Endometrial microvascular endothelial cells (primary cell): ENCODE data around the gene KAT14. TPM values are rescaled to one million over a fixed set of nuclear protein-coding genes. Genes with fewer than 3 reads are reported as not detected.
"Not testable (repeated sequence)": the region's sequence is repeated elsewhere in the genome, so short reads cannot be mapped to it uniquely, and the experiment has no call there.

Experiments used
- in situ Hi-C: cut with HindIII; loops from 2 replicates; pipeline ENCODE4 v1.10.0; 2017; ENCODE audit warnings: low sequenced_read_pairs, low pct_unique_long_range_greater_than_20kb; ENCODE audit errors: inconsistent ontology term
- total RNA-seq: library from RNA; depleted of rRNA; stranded (reverse); fragments of >200 nt; gene quantifications from one replicate; pipeline ENCODE4 v1.2.3, GENCODE V29; 2015; ENCODE audit errors: inconsistent ontology term

The KAT14 gene
- total RNA-seq = 9.8 TPM

GRCh38 chr20:18137412-18138265 lies at the start of gene KAT14, which contains the start of gene PET117:
TSS of gene KAT14 (plus strand) at chr20:18137863. CDS start at chr20:18142661, 4,798 bp downstream.
TSS of gene PET117 (plus strand) at chr20:18137863. CDS start at chr20:18137956, 93 bp downstream.
- in situ Hi-C loops = no loop called here

GRCh38 chr20:18088298-18088697 lies 49.4 kb upstream of the KAT14 start:
- in situ Hi-C loops = not testable (repeated sequence)

- in situ Hi-C loops = not testable (repeated sequence)
Measured at GRCh38 chr20:18088841-18089240, 48.8 kb upstream of the KAT14 start.

DNA sequence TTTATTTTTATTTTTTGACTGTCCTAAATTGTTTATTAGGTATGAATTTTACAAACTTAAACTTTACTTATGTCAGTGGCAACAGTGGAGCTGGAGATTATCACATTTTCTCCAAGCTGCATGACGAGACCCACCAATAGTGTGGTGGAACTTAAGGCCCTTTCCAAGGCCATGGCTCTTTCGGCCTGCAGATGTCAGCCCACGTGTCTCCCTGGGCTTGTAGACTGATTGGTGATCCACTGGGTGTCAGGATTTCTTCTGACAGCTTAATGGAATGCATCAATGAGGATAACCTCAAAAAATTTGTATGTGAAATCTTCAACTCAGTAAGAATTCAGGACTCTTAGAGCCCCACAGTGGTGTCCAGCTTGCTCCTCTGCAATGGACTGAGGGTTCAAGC lies 47.6 kb upstream of the KAT14 start:
- in situ Hi-C loops = no loop called here

DNA sequence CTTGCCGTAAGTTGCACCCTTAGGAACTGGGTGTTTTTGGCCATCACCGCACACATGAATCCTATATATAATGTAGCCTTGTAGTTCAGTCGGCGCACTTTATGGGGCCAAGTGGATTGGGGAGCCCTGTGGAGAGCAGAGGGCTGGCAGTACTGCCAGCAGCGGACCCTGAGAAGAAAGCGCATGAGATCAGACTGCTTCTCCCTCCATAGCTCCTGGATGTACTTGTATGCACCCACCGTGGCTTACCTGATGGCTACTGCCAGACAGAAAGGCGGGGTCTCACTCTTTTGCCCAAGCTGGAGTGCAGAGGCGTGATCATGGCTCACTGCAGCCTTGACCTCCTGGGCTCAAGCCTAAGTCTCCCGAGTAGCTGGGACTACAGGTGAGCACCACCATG lies 47.2 kb upstream of the KAT14 start:
- in situ Hi-C loops = no loop called here

- in situ Hi-C loops = no loop called here
Measured at GRCh38 chr20:18091623-18092022, 46.0 kb upstream of the KAT14 start.

- in situ Hi-C loops = no loop called here
Measured at GRCh38 chr20:18092890-18093289, 44.8 kb upstream of the KAT14 start.

GRCh38 chr20:18093388-18093787 lies 44.3 kb upstream of the KAT14 start:
- in situ Hi-C loops = no loop called here

GRCh38 chr20:18094191-18094590 lies 43.5 kb upstream of the KAT14 start:
- in situ Hi-C loops = no loop called here

GRCh38 chr20:18100569-18100968 lies 37.1 kb upstream of the KAT14 start:
- in situ Hi-C loops = not testable (repeated sequence)

DNA sequence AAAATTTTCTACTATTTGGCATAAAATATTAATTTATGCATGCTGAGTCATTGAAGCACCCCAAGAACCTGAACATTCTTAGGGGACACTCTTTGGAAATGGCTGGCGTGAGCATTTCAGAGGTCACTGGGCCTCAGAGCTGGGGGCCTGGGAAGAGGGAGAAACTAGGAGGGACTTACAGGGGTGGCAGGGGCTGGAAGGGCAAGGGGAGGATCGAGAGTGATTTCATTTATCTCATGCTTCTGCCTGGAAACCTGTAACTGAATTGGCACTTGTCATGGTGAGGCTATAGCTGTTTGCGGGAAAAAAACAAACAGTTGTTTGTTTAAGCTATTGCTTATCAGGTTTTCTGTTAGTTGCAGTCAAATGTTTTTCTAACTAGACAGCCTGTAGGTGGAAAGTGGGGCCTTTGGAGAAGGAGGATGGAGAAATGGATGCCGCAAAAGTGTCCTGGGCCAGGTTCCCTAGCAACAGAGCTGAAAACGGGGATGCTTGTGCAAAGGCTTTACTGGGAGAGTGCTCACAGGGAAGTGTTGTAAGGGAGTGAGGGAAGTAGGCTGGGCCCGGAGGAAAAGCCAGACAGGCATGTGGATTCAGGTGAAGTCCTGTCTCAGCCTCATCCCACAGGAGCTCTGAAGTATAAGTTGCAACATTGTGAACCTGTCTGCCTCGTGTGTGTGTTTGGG lies 36.4 kb upstream of the KAT14 start:
- in situ Hi-C loops = no loop called here

GRCh38 chr20:18103497-18103896 lies 34.2 kb upstream of the KAT14 start:
- in situ Hi-C loops = no loop called here

- in situ Hi-C loops = no loop called here
Measured at GRCh38 chr20:18108326-18108725, 29.3 kb upstream of the KAT14 start.

DNA sequence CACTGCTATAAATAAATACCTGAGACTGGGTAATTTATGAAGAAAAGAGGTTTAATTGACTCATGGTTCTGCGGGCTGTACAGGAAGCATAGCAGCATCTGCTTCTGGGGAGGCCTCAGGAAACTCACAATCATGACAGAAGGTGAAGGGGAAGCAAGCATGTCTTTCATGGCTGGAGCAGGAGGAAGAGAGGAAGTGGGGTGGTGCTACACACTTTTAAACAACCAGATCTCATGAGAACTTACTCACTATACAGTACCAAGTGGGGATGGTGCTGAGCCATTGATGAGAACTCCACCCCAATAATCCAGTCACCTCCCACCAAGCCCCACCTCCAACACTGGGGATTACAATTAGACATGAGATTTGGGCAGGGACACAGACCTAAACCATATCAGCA lies 9.1 kb upstream of the KAT14 start:
- in situ Hi-C loops = not testable (repeated sequence)

DNA sequence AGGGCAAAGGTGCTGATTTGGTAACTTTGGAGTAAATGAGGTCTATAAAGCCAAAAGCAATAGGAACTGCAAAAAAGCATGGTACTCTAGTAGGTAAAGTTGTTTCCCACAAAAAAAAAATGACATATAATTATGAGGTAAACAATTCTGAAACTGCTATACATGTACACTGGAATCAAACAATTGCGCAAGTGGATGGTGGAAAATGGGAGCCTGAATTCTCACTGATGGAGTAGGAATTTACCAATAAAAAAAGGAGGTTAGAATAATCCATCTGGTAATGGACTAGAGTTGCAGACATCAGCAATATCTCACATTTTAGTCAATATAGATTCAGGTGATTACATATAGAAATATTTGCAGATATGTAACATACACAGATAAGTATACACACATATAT lies 5.0 kb upstream of the KAT14 start:
- in situ Hi-C loops = no loop called here

DNA sequence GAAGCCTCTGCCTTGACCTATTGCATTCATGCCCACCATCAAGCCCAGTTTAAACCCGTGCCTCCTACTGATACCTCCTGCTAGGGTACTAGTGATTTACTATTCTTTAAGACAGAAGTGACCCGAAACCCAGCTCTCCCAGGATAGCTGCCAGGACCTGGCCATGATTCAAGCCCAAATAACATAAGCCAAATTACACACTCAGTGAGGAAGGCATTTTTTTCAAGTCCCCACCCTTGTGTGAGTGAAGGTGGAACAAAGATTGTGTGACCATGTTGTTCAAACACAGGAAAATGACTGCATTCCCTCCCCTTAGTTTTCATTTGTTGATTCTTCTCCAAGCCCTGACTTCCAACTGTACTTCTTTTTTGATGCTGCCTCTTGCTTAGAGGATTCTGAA lies 3.7 kb upstream of the KAT14 start:
- in situ Hi-C loops = no loop called here

DNA sequence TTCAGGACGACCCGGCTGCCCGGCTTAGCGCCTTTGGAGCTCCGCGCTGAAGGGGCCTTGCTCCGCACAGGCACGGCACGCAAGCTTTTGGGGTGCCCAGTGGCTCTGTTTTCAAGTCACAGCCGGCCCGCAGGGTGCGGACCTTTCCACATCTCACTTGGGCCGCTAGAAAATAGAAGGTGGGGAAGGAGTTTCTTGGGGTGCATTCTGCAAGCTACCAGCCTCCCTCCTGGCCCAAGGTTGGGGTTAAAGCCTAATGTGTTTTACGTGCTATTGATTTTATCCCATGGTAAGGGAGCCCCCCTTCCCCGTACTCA lies 561 bp downstream of the KAT14 start:
- in situ Hi-C loops = no loop called here

DNA sequence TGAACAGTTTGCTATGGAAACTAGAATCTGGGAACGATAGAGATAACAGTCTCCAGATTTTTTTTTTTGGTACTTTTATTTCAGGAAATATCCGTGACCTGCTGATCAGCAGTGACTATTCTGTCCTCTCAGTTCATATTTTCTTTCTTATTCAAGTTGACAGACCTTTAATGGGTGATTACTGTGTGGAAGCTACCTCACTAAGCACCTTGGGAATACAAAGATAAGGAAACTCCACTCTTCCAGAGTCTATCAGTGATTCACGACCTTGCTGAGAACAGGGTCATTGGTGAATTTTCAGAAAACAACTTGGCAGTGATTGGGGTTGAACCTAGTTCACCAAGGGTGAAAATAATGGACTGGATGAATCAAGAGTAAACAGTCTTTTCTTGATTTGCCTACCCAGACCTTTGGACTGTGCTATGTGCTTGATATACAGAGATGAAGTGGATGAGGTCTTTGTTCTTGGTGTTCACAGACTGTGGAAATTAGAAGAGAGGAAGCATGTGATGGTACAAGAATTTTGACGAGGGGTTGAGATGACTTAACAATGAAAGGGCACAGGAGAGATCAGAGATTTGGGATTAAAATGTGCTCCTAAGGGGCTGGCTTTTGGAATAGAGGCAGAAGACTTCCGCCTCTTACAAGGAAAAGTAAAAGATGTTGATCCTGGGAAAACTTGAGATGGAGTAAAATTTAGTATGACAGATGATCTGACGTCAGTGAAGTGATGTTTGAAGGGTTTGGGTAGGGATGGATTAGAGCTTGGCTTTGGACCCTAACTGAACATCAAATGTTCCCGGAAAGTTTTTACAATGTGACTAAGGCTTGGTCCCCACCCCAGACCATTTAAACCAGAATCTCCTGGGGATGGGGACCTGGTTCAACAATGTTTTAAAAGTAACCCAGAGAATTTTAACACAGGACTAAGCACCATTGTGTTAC lies 1.2 kb downstream of the KAT14 start:
- in situ Hi-C loops = no loop called here

GRCh38 chr20:18139832-18140231 lies 2.2 kb downstream of the KAT14 start:
- in situ Hi-C loops = no loop called here
